Parathyroid adenoma (tissue), 2 donors: Measurements from ENCODE around the gene ZG16.
"Not testable (repeated sequence)": the region's sequence is repeated elsewhere in the genome, so short reads cannot be mapped to it uniquely, and the experiment has no call there.

Experiments used
- H2AFZ ChIP-seq: fragments of 300-600 bp; sonication (generic); one replicate; pipeline ENCODE4 v1.7.0; 2017; ENCODE audit warnings: antibody characterized with exemption, mild to moderate bottlenecking
- H3K27ac ChIP-seq: fragments of 300-600 bp; sonication (generic); one replicate; pipeline ENCODE4 v1.7.0; 2017
- H3K27me3 ChIP-seq: fragments of 300-600 bp; sonication (generic); one replicate; pipeline ENCODE4 v1.7.0; 2017; ENCODE audit warnings: low read length; ENCODE audit not compliant: control insufficient read depth, insufficient read depth
- H3K36me3 ChIP-seq: fragments of 300-600 bp; sonication (generic); one replicate; pipeline ENCODE4 v1.7.0; 2017; ENCODE audit warnings: low read length; ENCODE audit not compliant: control insufficient read depth, insufficient read depth
- H3K4me1 ChIP-seq: fragments of 300-600 bp; sonication (generic); one replicate; pipeline ENCODE4 v1.7.0; 2017; ENCODE audit warnings: control low read depth
- H3K4me2 ChIP-seq: fragments of 300-600 bp; sonication (generic); one replicate; pipeline ENCODE4 v1.7.0; 2017; ENCODE audit warnings: low read length
- H3K4me3 ChIP-seq: fragments of 300-600 bp; sonication (generic); one replicate; pipeline ENCODE4 v1.7.0; 2017; ENCODE audit warnings: low read depth, low read length
- H3K79me2 ChIP-seq: fragments of 300-600 bp; sonication (generic); one replicate; pipeline ENCODE4 v1.7.0; 2017; ENCODE audit warnings: control low read depth
- H3K9ac ChIP-seq: fragments of 300-600 bp; sonication (generic); one replicate; pipeline ENCODE4 v1.7.0; 2017; ENCODE audit warnings: mild to moderate bottlenecking
- H3K9me3 ChIP-seq: fragments of 300-600 bp; sonication (generic); one replicate; pipeline ENCODE4 v1.7.0; 2017; ENCODE audit warnings: low read length; ENCODE audit not compliant: control insufficient read depth
- CTCF ChIP-seq: fragments of 300-600 bp; sonication (generic); IDR thresholded peaks from one replicate; pipeline ENCODE4 v1.7.0; 2017; ENCODE audit warnings: antibody characterized with exemption, mild to moderate bottlenecking
- donor health status: primary hyperparathyroidism.

Gene ZG16

DNA sequence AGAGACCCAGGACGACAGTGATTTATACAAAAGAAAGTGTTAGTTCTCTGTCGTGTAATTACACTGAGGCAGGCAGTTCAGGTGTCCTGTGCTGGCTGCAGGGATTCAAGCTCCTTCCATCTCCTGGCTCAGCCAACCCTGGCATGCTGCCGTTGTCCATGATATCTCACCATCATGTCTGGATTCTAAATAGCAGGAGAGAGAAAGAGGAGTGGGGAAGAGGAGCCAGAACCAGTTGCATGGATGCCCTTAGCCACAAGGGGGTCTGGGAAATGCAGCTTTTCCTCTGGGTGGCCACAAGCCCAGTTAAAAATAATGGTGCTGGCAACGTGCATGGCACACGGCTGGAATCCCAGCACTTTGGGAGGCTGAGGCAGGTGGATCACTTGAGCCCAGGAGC lies 41.9 kb upstream of the ZG16 start:
- Histone ChIP-seq H3K9me3 (no peaks in the 10 kb centered on the region), H3K9ac (no peak overlapping the region), H3K36me3 (no peaks in the 10 kb centered on the region), H3K4me1 (peaks cover 12% of the 10 kb centered on the region), H3K4me3 (no peak overlapping the region), H3K27ac (peak overlapping the region; percentile 36), H3K79me2 (no peaks in the 10 kb centered on the region), H2AFZ (peak overlapping the region; percentile 14), H3K27me3 (no peaks in the 10 kb centered on the region), H3K4me2 (no peak overlapping the region)
- no peak for TF ChIP-seq CTCF

GRCh38 chr16:29736764-29737163 lies 41.3 kb upstream of the ZG16 start:
- Histone ChIP-seq H3K36me3 (no peaks in the 10 kb centered on the region), H3K4me3 (no peak overlapping the region), H2AFZ (peak overlapping the region; percentile 14), H3K9ac (no peak overlapping the region), H3K4me2 (no peak overlapping the region), H3K27ac (peak overlapping the region; percentile 36), H3K9me3 (no peaks in the 10 kb centered on the region), H3K79me2 (no peaks in the 10 kb centered on the region), H3K27me3 (no peaks in the 10 kb centered on the region), H3K4me1 (peaks cover 12% of the 10 kb centered on the region)
- TF ChIP-seq CTCF: no peak

- H3K36me3 ChIP-seq: no peaks in the 10 kb centered on the region
- no peak overlapping the region for H3K4me3 ChIP-seq
- H3K27me3 ChIP-seq: no peaks in the 10 kb centered on the region
- H3K4me1 ChIP-seq: peaks cover 12% of the 10 kb centered on the region
- no peak overlapping the region for H2AFZ ChIP-seq
- no peak overlapping the region for H3K27ac ChIP-seq
- H3K9me3 ChIP-seq: no peaks in the 10 kb centered on the region
- TF ChIP-seq CTCF: no peak
- no peaks in the 10 kb centered on the region for H3K79me2 ChIP-seq
- no peak overlapping the region for H3K9ac ChIP-seq
- no peak overlapping the region for H3K4me2 ChIP-seq
These were observed 40.3 kb upstream of the ZG16 start for GRCh38 chr16:29737713-29738112.

DNA sequence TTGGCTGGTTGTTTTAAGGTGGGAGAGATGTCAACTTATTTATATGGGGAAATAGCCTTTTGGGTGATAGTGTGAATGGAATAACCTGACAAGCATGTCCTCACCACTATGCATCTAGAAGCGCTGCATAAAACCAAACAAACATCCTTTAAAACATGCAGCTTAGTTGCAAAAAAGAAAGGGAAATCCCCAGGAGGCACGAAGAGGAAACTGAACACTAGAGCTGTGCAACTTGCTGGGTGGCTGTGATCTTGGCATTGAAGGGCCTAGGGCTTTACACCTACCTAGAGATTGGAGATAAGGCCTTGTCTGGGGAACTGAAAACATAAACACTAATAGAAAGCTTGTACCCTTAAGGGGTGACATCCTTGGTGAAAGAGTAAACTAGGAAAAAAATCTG lies 39.5 kb upstream of the ZG16 start:
- H3K9me3 ChIP-seq: no peaks in the 10 kb centered on the region
- no peak overlapping the region for H3K4me2 ChIP-seq
- no peak overlapping the region for H3K9ac ChIP-seq
- H3K79me2 ChIP-seq: no peaks in the 10 kb centered on the region
- H2AFZ ChIP-seq: no peak overlapping the region
- H3K27me3 ChIP-seq: no peaks in the 10 kb centered on the region
- H3K27ac ChIP-seq: no peak overlapping the region
- TF ChIP-seq CTCF: no peak
- H3K4me3 ChIP-seq: no peak overlapping the region
- peaks cover 12% of the 10 kb centered on the region for H3K4me1 ChIP-seq
- no peaks in the 10 kb centered on the region for H3K36me3 ChIP-seq

GRCh38 chr16:29739927-29740629 lies 38.0 kb upstream of the ZG16 start:
- not testable (repeated sequence) for H3K4me2 ChIP-seq, H3K27ac ChIP-seq, H2AFZ ChIP-seq, H3K36me3 ChIP-seq, H3K79me2 ChIP-seq, H3K9ac ChIP-seq, H3K27me3 ChIP-seq, H3K4me3 ChIP-seq, H3K9me3 ChIP-seq
- H3K4me1 ChIP-seq: peaks cover 12% of the 10 kb centered on the region

DNA sequence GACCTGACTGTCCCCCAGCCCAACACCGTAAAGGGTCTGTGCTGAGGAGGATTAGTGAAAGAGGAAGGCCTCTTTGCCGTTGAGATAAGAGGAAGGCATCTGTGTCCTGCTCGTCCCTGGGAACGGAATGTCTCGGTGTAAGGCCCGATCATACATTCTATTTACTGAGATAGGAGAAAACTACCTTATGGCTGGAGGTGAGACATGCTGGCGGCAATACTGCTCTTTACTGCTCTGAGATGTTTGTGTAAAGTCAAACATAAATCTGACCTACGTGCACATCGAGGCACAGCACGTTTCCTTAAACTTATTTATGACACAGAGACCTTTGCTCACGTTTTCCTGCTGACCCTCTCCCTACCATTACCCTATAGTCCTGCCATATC lies 37.4 kb upstream of the ZG16 start:
- H3K27me3 ChIP-seq, H3K9ac ChIP-seq, H3K27ac ChIP-seq, H3K9me3 ChIP-seq, H3K79me2 ChIP-seq, H3K36me3 ChIP-seq, H3K4me2 ChIP-seq, H3K4me3 ChIP-seq, H2AFZ ChIP-seq: not testable (repeated sequence)
- peaks cover 12% of the 10 kb centered on the region for H3K4me1 ChIP-seq
